AG04449 (cell line): ENCODE results near the gene SRGAP3.

Source experiments
- CTCF ChIA-PET: fragments of 350-600 bp; formaldehyde crosslinking; extraction: SDS; loops from one replicate; lab custom pipeline; 2021; ENCODE audit warnings: antibody characterized with exemption; lab: Yijun Ruan, JAX
- POLR2A ChIA-PET: fragments of 400-600, 350-600 bp; formaldehyde crosslinking; extraction: SDS; loops from one replicate; lab custom pipeline; 2020; ENCODE audit warnings: antibody characterized with exemption, inconsistent platforms; lab: Yijun Ruan, JAX
- DNase-seq: peaks from one replicate; pipeline ENCODE4 v3.0.0-alpha.2; 2010; ENCODE audit warnings: low read depth, low spot score
- H3K4me3 ChIP-seq: 2 replicates; pipeline ENCODE4 v1.5.1; 2011; ENCODE audit warnings: low read depth, mild to moderate bottlenecking, control low read depth, low read length
- CTCF ChIP-seq: IDR thresholded peaks from one replicate; pipeline ENCODE4 v1.5.1; 2011; ENCODE audit warnings: mild to moderate bottlenecking, moderate library complexity, low read length, control low read depth, inconsistent platforms; ENCODE audit not compliant: insufficient read depth; ENCODE audit errors: missing control alignments

The SRGAP3 gene

GRCh38 chr3:9170851-9171160 lies 78.6 kb downstream of the SRGAP3 start:
- no peak for TF ChIP-seq CTCF
- no peak overlapping the region for H3K4me3 ChIP-seq
- ChIA-PET POLR2A (no interaction called here), CTCF (no interaction called here)
- DNase-seq, result no peak

- CTCF ChIA-PET, result no interaction called here
- no peak for DNase-seq
- TF ChIP-seq CTCF, result no peak
- no peak overlapping the region for H3K4me3 ChIP-seq
- POLR2A ChIA-PET, result no interaction called here
These were observed 79.2 kb downstream of the SRGAP3 start for GRCh38 chr3:9169956-9170850.

GRCh38 chr3:9169326-9169725 lies 80.1 kb downstream of the SRGAP3 start:
- ChIA-PET POLR2A (no interaction called here), CTCF (no interaction called here)
- no peak for DNase-seq
- H3K4me3 ChIP-seq, result no peak overlapping the region
- TF ChIP-seq CTCF, result no peak

- POLR2A ChIA-PET, result no interaction called here
- CTCF ChIA-PET, result no interaction called here
These were observed 81.2 kb downstream of the SRGAP3 start for GRCh38 chr3:9168241-9168741.

GRCh38 chr3:9167222-9167621 lies 82.2 kb downstream of the SRGAP3 start:
- TF ChIP-seq CTCF, result no peak
- ChIA-PET POLR2A (no interaction called here), CTCF (no interaction called here)
- DNase-seq, result no peak
- no peak overlapping the region for H3K4me3 ChIP-seq

More at GRCh38 chr3:9168241-9168741, 81.2 kb downstream of the SRGAP3 start:
- H3K4me3 ChIP-seq, result no peak overlapping the region
- no peak for DNase-seq
- no peak for TF ChIP-seq CTCF

- ChIA-PET CTCF (no interaction called here), POLR2A (no interaction called here)
- H3K4me3 ChIP-seq, result no peak overlapping the region
These were observed 84.0 kb downstream of the SRGAP3 start for GRCh38 chr3:9165421-9165820.

More at GRCh38 chr3:9165421-9165820, 84.0 kb downstream of the SRGAP3 start:
- no peak for TF ChIP-seq CTCF
- DNase-seq, result no peak
